Left lung (tissue), 10 donors: ENCODE measurements around the gene TMPRSS13. TPM values are rescaled to one million over a fixed set of nuclear protein-coding genes. Genes with fewer than 3 reads are reported as not detected.

ENCODE experiments used
- ATAC-seq: fragments of 200-7000 bp; cut with Tn5 transposase; one replicate; pipeline ENCODE4 v1.9.1; 2020; ENCODE audit warnings: moderate library complexity
- DNase-seq, 4 donors: peaks; one replicate each; pipeline ENCODE4 v3.0.0-alpha.2; 2013 to 2020
- H3K27ac ChIP-seq, 2 donors: fragments of 200-600 bp; sonication (generic) in 1 of 2; one replicate each; pipeline versions ENCODE4 v1.5.0 to v1.8.0; 2020 to 2021
- H3K27me3 ChIP-seq, 2 donors: fragments of 200-600 bp; sonication (generic) in 1 of 2; one replicate each; pipeline versions ENCODE4 v1.5.0 to v1.8.0; 2020 to 2021
- H3K36me3 ChIP-seq, 2 donors: fragments of 200-600 bp; sonication (generic) in 1 of 2; one replicate each; pipeline versions ENCODE4 v1.5.0 to v1.8.0; 2020 to 2021
- H3K4me1 ChIP-seq, 2 donors: fragments of 200-600 bp; one replicate each; pipeline ENCODE4 v1.8.0; 2021
- H3K4me3 ChIP-seq, 2 donors: fragments of 200-600 bp; sonication (generic) in 1 of 2; one replicate each; pipeline versions ENCODE4 v1.5.0 to v1.8.0; 2020 to 2021; ENCODE audit warnings: mild to moderate bottlenecking in 1 of 2
- H3K9me3 ChIP-seq, 2 donors: fragments of 200-600 bp; sonication (generic) in 1 of 2; one replicate each; pipeline versions ENCODE4 v1.5.0 to v1.8.0; 2020 to 2021
- intact Hi-C, 2 donors: fragments of 100-400 bp; cut with DNase I; formaldehyde crosslinking; loops; one replicate each; pipeline versions ENCODE4 v1.11.2 to v1.14.2; 2022
- polyA plus RNA-seq, 6 donors: library from polyadenylated mRNA; unstranded; fragments of 120-200 nt; gene quantifications; one replicate each; pipeline ENCODE4 v1.2.1, GENCODE V29; 2013; ENCODE audit not compliant: insufficient read length in 6 of 6
- total RNA-seq, 2 donors: library from RNA; stranded (reverse); fragmentation: NEBNext Ultra II Directional; extraction: Animal tissue kit (Norgen Biotek cat#: 25700); gene quantifications; one replicate each; pipeline ENCODE4 v1.2.1, GENCODE V29; 2021
- TF ChIP-seq, protein P1 (sequence below), 2 donors: fragments of 200-600 bp; sonication (generic) in 1 of 2; IDR thresholded peaks; one replicate each; pipeline versions ENCODE4 v1.5.0 to v1.8.0; 2021; ENCODE audit warnings: antibody characterized with exemption in 2 of 2
- donor health status: DM: no; HTN: yes; CAD: no.
- donor health status: DM: no; HTN: no; CAD: no.

TMPRSS13 gene
- total and polyA plus RNA-seq, 8 donors, result 4.6 to 10.7 (median 8.1) TPM

DNA sequence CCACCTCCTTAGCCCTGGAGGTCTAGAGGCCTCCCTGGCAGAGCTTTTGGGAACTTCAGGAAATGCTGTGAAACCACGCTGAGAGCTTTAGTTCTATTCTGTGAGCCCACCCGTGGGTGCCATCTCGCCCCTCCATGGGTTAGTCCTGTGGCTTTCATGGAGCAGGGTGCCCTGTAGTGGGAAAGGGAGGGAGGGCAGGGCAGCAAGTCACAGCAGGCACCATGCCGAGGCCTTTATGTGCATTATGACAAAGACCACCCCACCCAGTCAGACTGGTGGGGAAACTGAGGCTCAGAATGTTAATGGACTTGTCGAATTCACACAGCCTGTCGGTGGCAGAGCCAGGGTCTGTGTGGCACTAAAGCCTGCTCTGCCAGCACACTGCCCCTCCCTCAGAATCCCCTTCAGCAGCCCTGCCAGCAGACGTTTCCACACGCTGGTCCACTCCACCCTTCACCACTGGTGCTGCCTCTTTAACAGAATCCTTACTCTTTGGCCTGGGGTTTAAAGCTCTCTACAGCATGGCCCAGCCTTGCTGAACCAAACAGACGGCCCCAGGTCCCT lies 13.4 kb downstream of the TMPRSS13 start:
- intact Hi-C loops, result no loop called here
- H3K36me3 ChIP-seq, result no peaks in the 10 kb centered on the region
- H3K27me3 ChIP-seq, result no peaks in the 10 kb centered on the region
- DNase-seq (peak in 1 of 4 donors; percentile 16), ATAC-seq (no peak)
- no peak overlapping the region for H3K4me3 ChIP-seq
- TF ChIP-seq, protein P1, sequence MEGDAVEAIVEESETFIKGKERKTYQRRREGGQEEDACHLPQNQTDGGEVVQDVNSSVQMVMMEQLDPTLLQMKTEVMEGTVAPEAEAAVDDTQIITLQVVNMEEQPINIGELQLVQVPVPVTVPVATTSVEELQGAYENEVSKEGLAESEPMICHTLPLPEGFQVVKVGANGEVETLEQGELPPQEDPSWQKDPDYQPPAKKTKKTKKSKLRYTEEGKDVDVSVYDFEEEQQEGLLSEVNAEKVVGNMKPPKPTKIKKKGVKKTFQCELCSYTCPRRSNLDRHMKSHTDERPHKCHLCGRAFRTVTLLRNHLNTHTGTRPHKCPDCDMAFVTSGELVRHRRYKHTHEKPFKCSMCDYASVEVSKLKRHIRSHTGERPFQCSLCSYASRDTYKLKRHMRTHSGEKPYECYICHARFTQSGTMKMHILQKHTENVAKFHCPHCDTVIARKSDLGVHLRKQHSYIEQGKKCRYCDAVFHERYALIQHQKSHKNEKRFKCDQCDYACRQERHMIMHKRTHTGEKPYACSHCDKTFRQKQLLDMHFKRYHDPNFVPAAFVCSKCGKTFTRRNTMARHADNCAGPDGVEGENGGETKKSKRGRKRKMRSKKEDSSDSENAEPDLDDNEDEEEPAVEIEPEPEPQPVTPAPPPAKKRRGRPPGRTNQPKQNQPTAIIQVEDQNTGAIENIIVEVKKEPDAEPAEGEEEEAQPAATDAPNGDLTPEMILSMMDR (IDR thresholded peaks at IDR 0.05), result no peak
- no peaks in the 10 kb centered on the region for H3K4me1 ChIP-seq
- H3K9me3 ChIP-seq, result no peaks in the 10 kb centered on the region
- no peak overlapping the region for H3K27ac ChIP-seq

DNA sequence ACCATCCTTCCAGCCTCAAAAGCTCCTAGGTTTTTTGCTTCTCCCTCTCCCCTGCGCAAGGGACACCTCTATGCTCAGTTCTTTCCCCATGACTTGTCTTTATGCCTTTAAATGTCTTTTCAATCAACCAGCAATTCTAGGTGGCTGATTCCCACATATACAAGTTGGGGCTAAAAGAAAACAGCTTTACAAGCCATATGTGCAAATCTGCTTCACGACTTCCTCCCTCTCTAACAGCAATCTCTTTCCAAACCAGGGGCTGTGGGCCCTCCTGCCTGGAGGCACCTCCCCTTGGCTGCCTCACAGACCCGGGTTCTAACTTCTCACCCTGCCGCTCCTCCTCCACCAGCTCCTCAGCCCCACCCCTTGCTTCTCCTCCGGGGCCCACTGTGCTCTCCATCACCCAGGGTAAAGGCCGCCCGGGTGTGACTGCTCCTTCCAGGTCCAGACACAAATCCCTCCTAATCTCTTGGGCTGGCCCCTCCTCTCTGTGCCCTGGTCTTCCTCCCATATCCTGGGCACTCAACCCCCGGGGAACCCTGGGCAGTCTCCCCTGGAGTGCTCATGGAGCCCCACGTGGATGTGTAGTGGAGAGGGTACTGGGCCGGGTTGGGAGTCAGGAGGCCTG lies 14.1 kb downstream of the TMPRSS13 start:
- intact Hi-C loops, result no loop called here
- no peaks in the 10 kb centered on the region for H3K27me3 ChIP-seq
- no peaks in the 10 kb centered on the region for H3K36me3 ChIP-seq
- DNase-seq (peak in 1 of 4 donors; percentile 11), ATAC-seq (no peak)
- H3K4me3 ChIP-seq, result no peak overlapping the region
- H3K27ac ChIP-seq, result no peak overlapping the region
- H3K4me1 ChIP-seq, result no peaks in the 10 kb centered on the region
- no peaks in the 10 kb centered on the region for H3K9me3 ChIP-seq
- TF ChIP-seq, protein P1 (IDR thresholded peaks at IDR 0.05), result no peak

DNA sequence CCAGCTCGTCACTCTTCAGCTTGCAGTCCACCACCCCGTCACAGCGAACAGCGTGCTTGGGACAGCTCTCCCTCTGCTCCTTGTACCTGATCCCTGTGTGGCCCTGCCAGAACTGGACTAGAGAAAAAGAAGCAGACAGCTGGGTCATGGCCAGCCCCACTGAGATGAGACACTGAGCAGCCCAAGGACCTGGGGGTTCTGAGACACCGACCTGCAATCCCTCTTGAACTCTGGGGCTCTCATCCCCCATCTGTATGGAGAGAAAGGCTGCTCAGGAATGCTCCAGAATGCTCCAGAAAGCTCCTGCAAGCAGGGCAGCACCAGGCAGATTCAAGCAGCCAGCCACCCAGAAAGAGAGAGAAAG lies 14.8 kb downstream of the TMPRSS13 start:
- no peak for ATAC-seq
- Histone ChIP-seq H3K36me3 (no peaks in the 10 kb centered on the region), H3K27me3 (no peaks in the 10 kb centered on the region), H3K4me3 (no peak overlapping the region), H3K27ac (no peak overlapping the region), H3K4me1 (no peaks in the 10 kb centered on the region), H3K9me3 (no peaks in the 10 kb centered on the region)
- peak in 1 of 4 donors; percentile 16 for DNase-seq
- intact Hi-C loops, result no loop called here
- TF ChIP-seq, protein P1 (IDR thresholded peaks at IDR 0.05), result no peak

DNA sequence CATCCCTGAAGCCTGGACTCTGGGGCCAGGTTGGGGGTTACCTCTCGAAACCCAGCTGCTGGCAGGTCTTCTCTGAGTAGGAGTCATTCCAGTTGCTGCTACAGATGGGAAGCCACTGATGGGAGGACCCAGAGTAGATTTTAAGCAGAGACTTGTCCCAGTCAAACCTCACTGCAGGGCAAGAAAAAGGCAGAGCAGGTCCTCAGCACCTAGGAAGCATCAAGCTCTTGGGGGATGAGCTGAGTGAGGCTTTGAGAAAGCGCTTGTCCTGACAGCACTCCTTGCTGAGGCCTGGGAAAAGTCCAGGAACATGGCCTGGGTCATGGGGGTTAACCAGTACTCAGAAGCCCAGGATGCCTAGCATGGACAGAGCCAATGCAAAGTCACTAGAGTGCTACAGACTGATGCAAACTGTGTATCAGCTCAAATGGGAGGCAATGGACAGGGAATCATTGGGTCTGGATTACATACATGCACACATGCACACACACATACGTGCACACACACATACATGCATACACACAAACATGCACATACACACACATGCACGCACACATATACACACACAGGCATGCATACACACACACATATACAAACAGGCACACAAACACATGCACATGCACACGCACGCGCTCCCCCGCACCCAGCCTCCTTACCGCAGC lies 15.3 kb downstream of the TMPRSS13 start:
- H3K27ac ChIP-seq, result no peak overlapping the region
- H3K4me3 ChIP-seq, result no peak overlapping the region
- intact Hi-C loops, result no loop called here
- TF ChIP-seq, protein P1 (IDR thresholded peaks at IDR 0.05), result no peak
- DNase-seq (peak in 1 of 4 donors; percentile 2), ATAC-seq (no peak)
- H3K27me3 ChIP-seq, result no peaks in the 10 kb centered on the region
- H3K4me1 ChIP-seq, result no peaks in the 10 kb centered on the region
- H3K36me3 ChIP-seq, result no peaks in the 10 kb centered on the region
- no peaks in the 10 kb centered on the region for H3K9me3 ChIP-seq

DNA sequence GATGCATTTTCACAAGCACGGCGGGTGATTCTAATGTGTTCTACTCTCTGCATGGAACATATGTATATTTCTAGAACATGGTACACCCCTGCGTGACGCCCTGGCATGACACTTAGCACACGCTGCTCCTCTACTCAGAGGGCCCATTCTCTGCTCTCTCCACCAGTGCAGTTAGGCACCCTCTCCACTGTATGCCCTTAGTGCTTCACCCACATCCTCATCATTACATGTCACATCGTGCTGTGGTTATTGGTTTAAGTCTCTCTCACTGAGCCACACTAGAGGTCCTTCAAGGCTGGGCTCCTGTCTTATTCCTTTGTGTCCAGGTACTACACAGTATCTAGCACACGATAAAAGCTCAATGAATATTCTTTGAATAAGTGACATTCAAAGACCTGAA lies 16.7 kb downstream of the TMPRSS13 start:
- TF ChIP-seq, protein P1 (IDR thresholded peaks at IDR 0.05), result no peak
- Histone ChIP-seq H3K36me3 (no peaks in the 10 kb centered on the region), H3K4me3 (no peak overlapping the region), H3K4me1 (peaks cover under 1 to 2% of the 10 kb centered on the region in 2 donors), H3K9me3 (no peaks in the 10 kb centered on the region), H3K27me3 (no peaks in the 10 kb centered on the region), H3K27ac (no peak overlapping the region)
- ATAC-seq (no peak), DNase-seq (peak in 1 of 4 donors; percentile 8)
- intact Hi-C loops, result no loop called here
